Heart right ventricle (tissue), 16 donors: ENCODE results near the gene LPP. TPM values are rescaled to one million over a fixed set of nuclear protein-coding genes. Genes with fewer than 3 reads are reported as not detected.
"Not testable (repeated sequence)": the region's sequence is repeated elsewhere in the genome, so short reads cannot be mapped to it uniquely, and the experiment has no call there.

Experiments used
- ATAC-seq, 8 donors: fragments of 200-7000 bp; cut with Tn5 transposase; one replicate each; pipeline ENCODE4 v1.9.1; 2020; ENCODE audit warnings: mild to moderate bottlenecking in 8 of 8, moderate library complexity in 8 of 8, moderate number of reproducible peaks in 1 of 8
- DNase-seq, 2 donors: peaks; one replicate each; pipeline ENCODE4 v3.0.0-alpha.2; 2020
- H3K27ac ChIP-seq, 10 donors: fragments of 200-600 bp; sonication (generic) in 2 of 10; one replicate each; pipeline versions ENCODE4 v1.5.0 to v1.8.0; 2020 to 2022; ENCODE audit warnings: mild to moderate bottlenecking in 3 of 10
- H3K27me3 ChIP-seq, 7 donors: fragments of 200-600 bp; one replicate each; pipeline ENCODE4 v1.8.0; 2021 to 2022; ENCODE audit warnings: mild to moderate bottlenecking in 2 of 7
- H3K36me3 ChIP-seq, 9 donors: fragments of 200-600 bp; sonication (generic) in 1 of 9; one replicate each; pipeline versions ENCODE4 v1.5.0 to v1.8.0; 2020 to 2022; ENCODE audit warnings: mild to moderate bottlenecking in 2 of 9
- H3K4me1 ChIP-seq, 9 donors: fragments of 200-600 bp; sonication (generic) in 1 of 9; one replicate each; pipeline versions ENCODE4 v1.5.0 to v1.8.0; 2020 to 2022; ENCODE audit warnings: mild to moderate bottlenecking in 4 of 9
- H3K4me3 ChIP-seq, 10 donors: fragments of 200-600 bp; sonication (generic) in 2 of 10; one replicate each; pipeline versions ENCODE4 v1.5.0 to v1.8.0; 2020 to 2022; ENCODE audit warnings: mild to moderate bottlenecking in 7 of 10, moderate library complexity in 2 of 10
- H3K9me3 ChIP-seq, 11 donors: fragments of 200-600 bp in 10 of 11; sonication (generic) in 2 of 11; one replicate each; pipeline versions ENCODE4 v1.5.0 to v1.8.0; 2013 to 2022; ENCODE audit warnings: mild to moderate bottlenecking in 2 of 11, control low read depth in 1 of 11, moderate library complexity in 1 of 11
- CTCF ChIP-seq, 9 donors: fragments of 200-600 bp; sonication (generic) in 2 of 9; IDR thresholded peaks; one replicate each; pipeline versions ENCODE4 v1.5.0 to v1.8.0; 2021 to 2022; ENCODE audit warnings: antibody characterized with exemption in 9 of 9, mild to moderate bottlenecking in 5 of 9, moderate library complexity in 1 of 9
- WGBS, 2 donors: extraction: QIAGEN DNeasy Blood & Tissue Kit; methylation state at CpG; one replicate each; pipeline ENCODE4 v1.1.7; 2013; ENCODE audit warnings: inconsistent platforms in 1 of 2; 5-methylcytosine and 5-hydroxymethylcytosine counted together
- intact Hi-C, 10 donors: fragments of 100-400 bp; cut with DNase I; formaldehyde crosslinking; loops; one replicate each; pipeline versions ENCODE4 v1.11.1 to v1.14.2; 2022
- polyA plus RNA-seq, 2 donors: library from polyadenylated mRNA; stranded (reverse); fragments of 200-250 nt; gene quantifications; one replicate each; pipeline ENCODE4 v1.2.3, GENCODE V29; 2013
- total RNA-seq, 10 donors: library from RNA; stranded (reverse); fragmentation: NEBNext Ultra II Directional in 3 of 10; extraction: Animal tissue kit (Norgen Biotek cat#: 25700) in 3 of 10; gene quantifications; one replicate each; pipeline versions ENCODE4 v1.2.1 to v1.2.4, GENCODE V29; 2021 to 2023
- donor health status: Arrhythmogenic right ventricular cardiomyopathy.
- donor health status: ischemic (EF 13 %, LVEDD 7.1; RV severe dilation, severe dysfunction).
- donor health status: healthy with polysubstance abuse.
- donor health status: DM: no; HTN: yes; CAD: no.
- donor health status: DM: no; HTN: no; CAD: no.
- donor health status: ischemic (EF 25% LVEDD 6.9; RV normal size, moderate dysfunction).
- donor health status: ischemic (EF 25% LVEDD 5.7; RV mildly dilated, moderate dysfunction).
- donor health status: healthy.
- donor health status: DM: yes; HTN: yes; CAD: no.
- donor health status: Ischemic cardiomyopathy.
- donor health status: ischemic (EF 35%, LVEDD 5.7; RV mildly dilated, moderate dysfunction).
- donor health status: nonischemic (EF 11% LVEDD 7.7; RV severe dilation, severe dysfunction).
- donor health status: DM: yes; HTN: yes; CAD: no.
- donor health status: PGD.
- donor health status: ischemic (EF 29% LVEDD 5.4; RV normal size, mild dysfunction).
- donor health status: nonischemic (EF 23%, LVEDD 6.1; RV moderate dilation, normal function).

LPP gene
- total and polyA plus RNA-seq, 12 donors = 8.5 to 188 (median 140) TPM

- no peak overlapping the region for H3K4me3 ChIP-seq
- DNase-seq (no peak), ATAC-seq (no peak)
- no peak for TF ChIP-seq CTCF (IDR thresholded peaks at IDR 0.05)
- H3K27ac ChIP-seq = no peak overlapping the region
- H3K27me3 ChIP-seq = no peaks in the 10 kb centered on the region
- intact Hi-C loops = loop anchor here in 1 of 10 donors (10.0 kb wide), 1 partner anchor 336 kb away; no protein-coding TSS in a partner anchor
- H3K4me1 ChIP-seq = peaks cover 0 to 28% (median 8%) of the 10 kb centered on the region in 9 donors
- WGBS, 2 donors = 97 to 98% methylated on average over 3 of the region's 3 CpGs
- peaks cover 0 to 10% (median 0%) of the 10 kb centered on the region in 11 donors for H3K9me3 ChIP-seq
- H3K36me3 ChIP-seq = peaks cover 0 to 29% (median 16%) of the 10 kb centered on the region in 9 donors
Measured at GRCh38 chr3:188608401-188608800, 454.4 kb downstream of the LPP start.

GRCh38 chr3:188613721-188614120, 459.8 kb downstream of the LPP start:
- DNase-seq, H3K27me3 ChIP-seq, H3K4me3 ChIP-seq, H3K27ac ChIP-seq, intact Hi-C loops, H3K9me3 ChIP-seq, ATAC-seq: not testable (repeated sequence)
- peaks cover 0 to 13% (median 4%) of the 10 kb centered on the region in 9 donors for H3K4me1 ChIP-seq
- WGBS, 2 donors = 91 to 98% methylated on average over 6 of the region's 6 CpGs
- H3K36me3 ChIP-seq = peaks cover 0 to 28% (median 15%) of the 10 kb centered on the region in 9 donors

- Histone ChIP-seq H3K4me3 (no peak overlapping the region), H3K9me3 (peaks cover 0 to 5% (median 0%) of the 10 kb centered on the region in 11 donors), H3K27ac (no peak overlapping the region), H3K27me3 (no peaks in the 10 kb centered on the region), H3K36me3 (no peaks in the 10 kb centered on the region), H3K4me1 (peaks cover 0 to 13% (median 4%) of the 10 kb centered on the region in 9 donors)
- intact Hi-C loops = no loop called here
- no peak for ATAC-seq
- 66 to 78% methylated on average over 2 of the region's 2 CpGs for WGBS, 2 donors
- no peak for DNase-seq
- TF ChIP-seq CTCF (IDR thresholded peaks at IDR 0.05) = no peak
Measured at GRCh38 chr3:188617270-188617669, 463.3 kb downstream of the LPP start.

GRCh38 chr3:188617988-188618701, 464.2 kb downstream of the LPP start:
- H3K4me3 ChIP-seq = no peak overlapping the region
- DNase-seq = no peak
- no peak for TF ChIP-seq CTCF (IDR thresholded peaks at IDR 0.05)
- H3K9me3 ChIP-seq = peaks cover 0 to 5% (median 0%) of the 10 kb centered on the region in 11 donors
- no peak overlapping the region for H3K27ac ChIP-seq
- WGBS, 2 donors = 95 to 96% methylated on average over 5 of the region's 5 CpGs
- intact Hi-C loops = no loop called here
- peak in 1 of 8 donors; percentile 53 for ATAC-seq
- no peaks in the 10 kb centered on the region for H3K27me3 ChIP-seq
- peaks cover 0 to 13% (median 4%) of the 10 kb centered on the region in 9 donors for H3K4me1 ChIP-seq
- no peaks in the 10 kb centered on the region for H3K36me3 ChIP-seq

- no peak for TF ChIP-seq CTCF (IDR thresholded peaks at IDR 0.05)
- Histone ChIP-seq H3K27ac (no peak overlapping the region), H3K27me3 (no peaks in the 10 kb centered on the region), H3K9me3 (peaks cover 0 to 5% (median 0%) of the 10 kb centered on the region in 11 donors), H3K36me3 (no peaks in the 10 kb centered on the region), H3K4me3 (no peak overlapping the region), H3K4me1 (peaks cover 3 to 34% (median 18%) of the 10 kb centered on the region in 9 donors)
- intact Hi-C loops = no loop called here
- ATAC-seq (no peak), DNase-seq (no peak)
- 96 to 97% methylated on average over 2 of the region's 2 CpGs for WGBS, 2 donors
Measured at GRCh38 chr3:188620752-188621151, 466.8 kb downstream of the LPP start.
